Trophoblast cell (in vitro differentiated cells and primary cell): Measurements from ENCODE around the gene NFXL1.
A peak's percentile ranks its signal among the peaks of the same experiment; 100 is the strongest.
"Not testable (repeated sequence)": the region's sequence is repeated elsewhere in the genome, so short reads cannot be mapped to it uniquely, and the experiment has no call there.

ENCODE experiments used
- DNase-seq, 2 donors: peaks; one replicate each; pipeline ENCODE4 v3.0.0-alpha.2; 2016
- H2AFZ ChIP-seq: 2 replicates; pipeline ENCODE4 v1.6.1; 2013; ENCODE audit warnings: low read length, moderate library complexity, mild to moderate bottlenecking; ENCODE audit not compliant: insufficient read depth, poor library complexity
- H2AK5ac ChIP-seq: 2 replicates; pipeline ENCODE4 v1.6.1; 2013; ENCODE audit warnings: mild to moderate bottlenecking, low read length
- H2BK120ac ChIP-seq: 2 replicates; pipeline ENCODE4 v1.6.1; 2013; ENCODE audit warnings: low read length, mild to moderate bottlenecking, moderate library complexity; ENCODE audit not compliant: insufficient read depth, poor library complexity
- H2BK12ac ChIP-seq: 2 replicates; pipeline ENCODE4 v1.6.1; 2013; ENCODE audit warnings: mild to moderate bottlenecking, low read length, moderate library complexity
- H2BK5ac ChIP-seq: 2 replicates; pipeline ENCODE4 v1.6.1; 2013; ENCODE audit warnings: low read length, low read depth, moderate library complexity, mild to moderate bottlenecking; ENCODE audit not compliant: poor library complexity
- H3K14ac ChIP-seq: 2 replicates; pipeline ENCODE4 v1.6.1; 2013; ENCODE audit warnings: mild to moderate bottlenecking, low read length
- H3K18ac ChIP-seq: 2 replicates; pipeline ENCODE4 v1.6.1; 2013; ENCODE audit warnings: mild to moderate bottlenecking, low read length
- H3K23ac ChIP-seq: 2 replicates; pipeline ENCODE4 v1.6.1; 2013; ENCODE audit warnings: low read length
- H3K27ac ChIP-seq: 2 replicates; pipeline ENCODE4 v1.5.1; 2013; ENCODE audit warnings: low read depth, mild to moderate bottlenecking, inconsistent platforms, low read length, moderate library complexity
- H3K27me3 ChIP-seq: 2 replicates; pipeline ENCODE4 v1.6.1; 2013; ENCODE audit warnings: inconsistent platforms, mild to moderate bottlenecking, low read length, moderate library complexity; ENCODE audit not compliant: insufficient read depth
- H3K36me3 ChIP-seq, 2 experiments: 1 replicate in 1 of 2; 2 replicates in 1 of 2; pipeline ENCODE4 v1.6.1; 2013; ENCODE audit warnings: low read length in 2 of 2, mild to moderate bottlenecking in 2 of 2, moderate library complexity in 1 of 2; ENCODE audit not compliant: insufficient read depth in 2 of 2, control insufficient read depth in 1 of 2
- H3K4ac ChIP-seq: 2 replicates; pipeline ENCODE4 v1.6.1; 2013; ENCODE audit warnings: low read depth, mild to moderate bottlenecking, low read length, moderate library complexity
- H3K4me1 ChIP-seq, 2 experiments: 1 replicate in 1 of 2; 2 replicates in 1 of 2; pipeline ENCODE4 v1.6.1; 2013; ENCODE audit warnings: low read length in 2 of 2, mild to moderate bottlenecking in 2 of 2, moderate library complexity in 1 of 2; ENCODE audit not compliant: insufficient read depth in 2 of 2, control insufficient read depth in 1 of 2
- H3K4me2 ChIP-seq: 2 replicates; pipeline ENCODE4 v1.6.1; 2013; ENCODE audit warnings: inconsistent platforms, mild to moderate bottlenecking, low read length, moderate library complexity
- H3K4me3 ChIP-seq: 2 replicates; pipeline ENCODE4 v1.5.1; 2013; ENCODE audit warnings: mild to moderate bottlenecking, low read depth, low read length, inconsistent platforms
- H3K79me1 ChIP-seq: one replicate; pipeline ENCODE4 v1.6.1; 2013; ENCODE audit warnings: low read length
- H3K79me2 ChIP-seq: 2 replicates; pipeline ENCODE4 v1.6.1; 2013; ENCODE audit warnings: low read length, mild to moderate bottlenecking; ENCODE audit not compliant: control insufficient read depth, insufficient read depth, poor library complexity
- H3K9ac ChIP-seq: 2 replicates; pipeline ENCODE4 v1.6.1; 2013; ENCODE audit warnings: mild to moderate bottlenecking, low read length
- H3K9me3 ChIP-seq: 2 replicates; pipeline ENCODE4 v1.6.1; 2013; ENCODE audit warnings: low read depth, mild to moderate bottlenecking, control low read depth, inconsistent platforms, low read length; ENCODE audit not compliant: insufficient read depth
- H4K12ac ChIP-seq: 2 replicates; pipeline ENCODE4 v1.6.1; 2013; ENCODE audit warnings: low read depth, mild to moderate bottlenecking, low read length, moderate library complexity
- H4K8ac ChIP-seq: 2 replicates; pipeline ENCODE4 v1.6.1; 2013; ENCODE audit warnings: low read depth, mild to moderate bottlenecking, low read length, moderate library complexity
- H4K91ac ChIP-seq: one replicate; pipeline ENCODE4 v1.6.1; 2013; ENCODE audit warnings: low read depth, mild to moderate bottlenecking, low read length, moderate library complexity
- WGBS: extraction: QIAGEN DNeasy Blood & Tissue Kit; methylation state at CpG from one replicate; pipeline ENCODE4 v1.1.7; 2013; ENCODE audit warnings: missing lambda C conversion rate; ENCODE audit not compliant: insufficient read length, insufficient coverage; ENCODE audit errors: extremely low coverage; 5-methylcytosine and 5-hydroxymethylcytosine counted together

NFXL1 gene

DNA sequence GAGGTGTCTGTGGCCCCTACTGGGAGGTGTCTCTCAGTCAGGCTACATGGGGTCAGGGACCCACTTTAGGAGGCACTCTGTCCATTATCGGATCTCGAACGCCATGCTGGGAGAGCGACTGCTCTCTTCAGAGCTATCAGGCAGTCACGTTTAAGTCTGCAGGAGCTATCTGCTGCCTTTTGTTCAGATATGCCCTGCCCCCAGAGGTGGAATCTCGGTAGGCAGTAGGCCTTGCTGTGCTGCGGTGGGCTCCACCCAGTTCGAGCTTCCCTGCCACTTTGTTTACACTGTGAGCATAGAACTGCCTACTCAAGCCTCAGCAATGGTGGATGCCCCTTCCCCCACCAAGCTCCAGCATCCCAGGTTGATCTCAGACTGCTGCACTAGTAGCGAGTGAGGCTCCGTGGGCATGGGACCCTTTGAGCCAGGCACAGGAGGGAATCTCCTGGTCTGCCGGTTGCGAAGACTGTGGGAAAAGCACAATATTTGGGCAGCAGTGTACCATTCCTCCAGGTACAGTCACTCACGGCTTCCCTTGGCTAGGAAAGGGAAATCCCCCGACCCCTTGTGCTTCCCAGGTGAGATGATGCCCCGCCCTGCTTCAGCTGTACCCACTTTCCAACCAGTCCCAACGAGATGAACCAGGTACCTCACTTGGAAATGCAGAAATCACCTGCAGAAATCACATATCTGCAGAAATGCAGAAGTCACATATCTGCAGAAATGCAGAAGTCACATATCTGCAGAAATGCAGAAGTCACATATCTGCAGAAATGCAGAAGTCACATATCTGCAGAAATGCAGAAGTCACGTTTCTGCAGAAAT, 8.3 kb upstream of the NFXL1 start:
- H3K9ac ChIP-seq, H2BK12ac ChIP-seq, H3K23ac ChIP-seq, H3K27ac ChIP-seq, H2AK5ac ChIP-seq, H3K27me3 ChIP-seq, H3K79me1 ChIP-seq, H2AFZ ChIP-seq, H3K18ac ChIP-seq, H3K4me1 ChIP-seq, H3K4me2 ChIP-seq, H3K36me3 ChIP-seq, DNase-seq, H3K9me3 ChIP-seq, H3K4me3 ChIP-seq, H2BK120ac ChIP-seq, H3K79me2 ChIP-seq, H4K8ac ChIP-seq, H3K4ac ChIP-seq, H4K91ac ChIP-seq, H2BK5ac ChIP-seq: not testable (repeated sequence)
- no CpG with 5 or more reads among the region's 17 CpGs for WGBS
- peak overlapping the region; percentile 32 for H4K12ac ChIP-seq
- H3K14ac ChIP-seq = peak overlapping the region; percentile 15

DNA sequence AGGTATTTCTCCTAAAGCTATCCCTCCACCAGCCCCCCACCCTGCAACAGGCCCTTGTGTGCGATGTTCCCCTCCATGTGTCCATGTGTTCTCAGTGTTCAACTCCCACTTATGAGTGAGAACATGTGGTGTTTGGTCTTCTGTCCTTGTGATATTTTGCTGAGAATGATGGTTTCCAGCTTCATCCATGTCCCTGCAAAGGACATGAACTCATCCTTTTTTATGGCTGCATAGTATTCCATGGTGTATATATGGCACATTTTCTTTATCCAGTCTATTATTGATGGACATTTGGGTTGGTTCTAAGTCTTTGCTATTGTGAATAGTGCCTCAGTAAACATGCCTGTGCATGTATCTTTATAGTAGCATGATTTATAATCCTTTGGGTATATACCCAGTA, 2.8 kb upstream of the NFXL1 start:
- not testable (repeated sequence) for H4K91ac ChIP-seq, H3K27ac ChIP-seq, H3K36me3 ChIP-seq, H3K4me3 ChIP-seq, DNase-seq, H2BK5ac ChIP-seq, H2BK120ac ChIP-seq, H3K23ac ChIP-seq, H4K8ac ChIP-seq, H3K9ac ChIP-seq, H3K9me3 ChIP-seq, H3K27me3 ChIP-seq, H2AK5ac ChIP-seq, H3K79me1 ChIP-seq, H3K79me2 ChIP-seq, H4K12ac ChIP-seq, H3K4ac ChIP-seq, H2AFZ ChIP-seq, H3K18ac ChIP-seq, H3K4me1 ChIP-seq, H3K14ac ChIP-seq, H3K4me2 ChIP-seq, H2BK12ac ChIP-seq
- WGBS = no CpG with 5 or more reads among the region's 1 CpG

DNA sequence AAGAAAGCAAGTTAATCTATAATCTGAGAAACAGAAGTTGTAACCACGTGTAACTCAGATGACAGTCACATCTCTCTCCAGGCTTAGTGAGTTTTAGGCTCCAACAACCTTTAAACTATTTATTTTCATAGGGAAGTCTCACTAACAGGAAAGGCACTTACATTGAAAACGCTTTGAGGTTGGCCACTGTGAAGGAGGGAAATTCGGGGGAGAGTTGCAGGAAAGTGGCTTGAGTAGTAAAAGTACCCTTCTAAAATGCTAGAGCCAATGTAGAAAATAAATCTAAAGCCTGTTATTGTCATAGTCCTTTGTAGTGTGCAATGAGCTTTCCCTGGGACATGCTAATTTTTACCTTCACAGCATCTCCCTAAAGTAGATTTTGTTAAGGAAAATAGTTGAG, 995 bp upstream of the NFXL1 start:
- no peak overlapping the region for H3K4me3 ChIP-seq
- H3K9me3 ChIP-seq = no peaks in the 10 kb centered on the region
- no peak overlapping the region for H2AK5ac ChIP-seq
- H2BK5ac ChIP-seq = no peak overlapping the region
- peak overlapping the region; percentile 10 for H3K4me2 ChIP-seq
- H3K27me3 ChIP-seq = no peaks in the 10 kb centered on the region
- peaks cover 9% of the 10 kb centered on the region for H3K79me1 ChIP-seq
- no peak overlapping the region for H2AFZ ChIP-seq
- no peak overlapping the region for H3K14ac ChIP-seq
- no peak for DNase-seq
- H2BK12ac ChIP-seq = no peak overlapping the region
- H3K18ac ChIP-seq = no peak overlapping the region
- no peak overlapping the region for H3K9ac ChIP-seq
- H4K8ac ChIP-seq = no peak overlapping the region
- no peak overlapping the region for H2BK120ac ChIP-seq
- H4K91ac ChIP-seq = no peak overlapping the region
- WGBS = no CpG with 5 or more reads among the region's 3 CpGs
- H4K12ac ChIP-seq = no peak overlapping the region
- H3K36me3 ChIP-seq = no peaks in the 10 kb centered on the region
- no peak overlapping the region for H3K23ac ChIP-seq
- no peak overlapping the region for H3K27ac ChIP-seq
- H3K79me2 ChIP-seq = peaks cover 7% of the 10 kb centered on the region
- H3K4ac ChIP-seq = no peak overlapping the region
- no peaks in the 10 kb centered on the region for H3K4me1 ChIP-seq

DNA sequence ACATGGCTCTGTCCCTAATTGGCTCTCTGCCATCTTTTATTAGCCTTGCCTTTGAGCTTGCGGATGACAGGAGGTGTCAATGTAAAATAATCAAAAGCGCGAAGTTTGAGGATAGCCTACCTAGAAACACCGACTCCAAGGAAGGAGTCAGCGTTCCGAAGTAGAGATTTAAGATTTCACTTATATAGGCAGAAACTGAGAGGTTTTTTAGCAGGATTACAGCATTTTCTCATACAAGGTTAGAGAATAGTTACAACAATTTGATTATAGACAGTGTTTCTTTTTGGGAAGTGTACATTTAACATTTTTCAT, 499 bp upstream of the NFXL1 start:
- no peak overlapping the region for H2BK120ac ChIP-seq
- no peak overlapping the region for H3K14ac ChIP-seq
- H3K4me3 ChIP-seq = peak overlapping the region; percentile 84
- H2AK5ac ChIP-seq = no peak overlapping the region
- no peak for DNase-seq
- peaks cover 2 to 3% of the 10 kb centered on the region in 2 experiments for H3K36me3 ChIP-seq
- H2BK5ac ChIP-seq = no peak overlapping the region
- H4K91ac ChIP-seq = no peak overlapping the region
- H3K9ac ChIP-seq = no peak overlapping the region
- no peak overlapping the region for H3K23ac ChIP-seq
- no peaks in the 10 kb centered on the region for H3K9me3 ChIP-seq
- H3K4ac ChIP-seq = no peak overlapping the region
- H3K79me1 ChIP-seq = peaks cover 9% of the 10 kb centered on the region
- no peak overlapping the region for H2BK12ac ChIP-seq
- H4K12ac ChIP-seq = no peak overlapping the region
- H2AFZ ChIP-seq = no peak overlapping the region
- H3K4me1 ChIP-seq = no peaks in the 10 kb centered on the region
- no CpG with 5 or more reads among the region's 6 CpGs for WGBS
- no peak overlapping the region for H3K27ac ChIP-seq
- no peak overlapping the region for H3K18ac ChIP-seq
- peaks cover 7% of the 10 kb centered on the region for H3K79me2 ChIP-seq
- peak overlapping the region; percentile 30 for H4K8ac ChIP-seq
- no peaks in the 10 kb centered on the region for H3K27me3 ChIP-seq
- H3K4me2 ChIP-seq = peak overlapping the region; percentile 65
